Activated effector memory CD4-positive, alpha-beta T cell treated with Interleukin-2 at 50 U/mL for 16 hours (primary cell): ENCODE data around the gene GPR157.
"Not testable (repeated sequence)": the region's sequence is repeated elsewhere in the genome, so short reads cannot be mapped to it uniquely, and the experiment has no call there.

Source experiments
- DNase-seq: peaks from one replicate; pipeline ENCODE4 v3.0.0-alpha.2; 2020

The GPR157 gene

GRCh38 chr1:9115351-9116205 lies 13.3 kb downstream of the GPR157 start:
- DNase-seq = no peak

- DNase-seq = no peak
These were observed 15.7 kb downstream of the GPR157 start for GRCh38 chr1:9112961-9113880.

GRCh38 chr1:9111957-9112356 lies 16.9 kb downstream of the GPR157 start:
- no peak for DNase-seq

- no peak for DNase-seq
These were observed 17.6 kb downstream of the GPR157 start for GRCh38 chr1:9111357-9111691.

- peak; percentile 66 for DNase-seq
These were observed 18.1 kb downstream of the GPR157 start for GRCh38 chr1:9110669-9111356.

GRCh38 chr1:9108056-9108665 lies 20.7 kb downstream of the GPR157 start:
- no peak for DNase-seq

GRCh38 chr1:9107136-9107535 lies 21.8 kb downstream of the GPR157 start:
- DNase-seq = no peak

GRCh38 chr1:9106286-9106685 lies 22.6 kb downstream of the GPR157 start:
- DNase-seq = no peak

GRCh38 chr1:9105336-9105867 lies 23.5 kb downstream of the GPR157 start:
- DNase-seq = no peak

- no peak for DNase-seq
These were observed 27.3 kb downstream of the GPR157 start for GRCh38 chr1:9101510-9102146.

GRCh38 chr1:9100471-9101043 lies 28.3 kb downstream of the GPR157 start:
- no peak for DNase-seq

GRCh38 chr1:9099555-9099954 lies 29.3 kb downstream of the GPR157 start:
- DNase-seq = no peak

GRCh38 chr1:9097947-9098705 lies 30.8 kb downstream of the GPR157 start:
- DNase-seq = no peak

- no peak for DNase-seq
These were observed 33.1 kb downstream of the GPR157 start for GRCh38 chr1:9095818-9096217.

- DNase-seq = not testable (repeated sequence)
These were observed 34.8 kb downstream of the GPR157 start for GRCh38 chr1:9093996-9094595.

- no peak for DNase-seq
These were observed 35.3 kb downstream of the GPR157 start for GRCh38 chr1:9093581-9093980.

- no peak for DNase-seq
These were observed 35.8 kb downstream of the GPR157 start for GRCh38 chr1:9093091-9093490.

- no peak for DNase-seq
These were observed 40.1 kb downstream of the GPR157 start for GRCh38 chr1:9088807-9089206.

- DNase-seq = no peak
These were observed 41.3 kb downstream of the GPR157 start for GRCh38 chr1:9087411-9088125.

- DNase-seq = no peak
These were observed 42.1 kb downstream of the GPR157 start for GRCh38 chr1:9086796-9087195.
